Smooth muscle cell (in vitro differentiated cells): Measurements from ENCODE around the gene MAPK10. TPM values are rescaled to one million over a fixed set of nuclear protein-coding genes. Genes with fewer than 3 reads are reported as not detected.
A peak's percentile ranks its signal among the peaks of the same experiment; 100 is the strongest.
"Not testable (repeated sequence)": the region's sequence is repeated elsewhere in the genome, so short reads cannot be mapped to it uniquely, and the experiment has no call there.

Experiments used
- DNase-seq: peaks from one replicate; lab custom pipeline; 2025; ENCODE audit not compliant: unreplicated experiment; lab: John Stamatoyannopoulos, UW
- H2AFZ ChIP-seq: fragments of 200-600 bp; sonication (generic); 2 replicates; pipeline ENCODE4 v1.6.0; 2016; ENCODE audit warnings: antibody characterized with exemption, low read depth, mild to moderate bottlenecking
- H3F3A ChIP-seq: fragments of 200-600 bp; sonication (generic); 2 replicates; pipeline ENCODE4 v1.6.0; 2017; ENCODE audit warnings: antibody characterized with exemption, low read depth
- H3K27ac ChIP-seq: fragments of 200-600 bp; sonication (generic); 2 replicates; pipeline ENCODE4 v1.5.1; 2016; ENCODE audit warnings: low read depth, mild to moderate bottlenecking
- H3K27me3 ChIP-seq: fragments of 200-600 bp; sonication (generic); 2 replicates; pipeline ENCODE4 v1.6.1; 2016; ENCODE audit warnings: low read depth, mild to moderate bottlenecking
- H3K36me3 ChIP-seq: fragments of 200-600 bp; sonication (generic); 2 replicates; pipeline ENCODE4 v1.5.1; 2016; ENCODE audit warnings: low read depth
- H3K4me1 ChIP-seq: fragments of 200-600 bp; sonication (generic); 2 replicates; pipeline ENCODE4 v1.5.1; 2016; ENCODE audit warnings: low read depth
- H3K4me2 ChIP-seq: fragments of 200-600 bp; sonication (generic); 2 replicates; pipeline ENCODE4 v1.6.0; 2016; ENCODE audit warnings: mild to moderate bottlenecking
- H3K4me3 ChIP-seq: fragments of 200-600 bp; sonication (generic); 2 replicates; pipeline ENCODE4 v1.5.1; 2016; ENCODE audit warnings: mild to moderate bottlenecking
- H3K79me2 ChIP-seq: fragments of 200-600 bp; sonication (generic); 2 replicates; pipeline ENCODE4 v1.6.0; 2016; ENCODE audit warnings: low read depth, mild to moderate bottlenecking
- H3K9ac ChIP-seq: fragments of 200-600 bp; sonication (generic); 2 replicates; pipeline ENCODE4 v1.6.0; 2016; ENCODE audit warnings: low read depth
- H3K9me3 ChIP-seq: fragments of 200-600 bp; sonication (generic); replicated peaks from 2 replicates; pipeline ENCODE4 v1.5.1; 2016; ENCODE audit warnings: low read depth
- H4K20me1 ChIP-seq: fragments of 200-600 bp; sonication (generic); 2 replicates; pipeline ENCODE4 v1.6.0; 2016; ENCODE audit warnings: low read depth
- CTCF ChIP-seq: fragments of 200-600 bp; sonication (generic); IDR thresholded peaks from 2 replicates; pipeline ENCODE4 v1.5.1; 2017; ENCODE audit warnings: borderline replicate concordance, mild to moderate bottlenecking, antibody characterized with exemption; ENCODE audit not compliant: insufficient read depth, poor library complexity, severe bottlenecking
- WGBS: methylation state at CpG from one replicate; pipeline ENCODE4 v1.1.7; 2016; ENCODE audit warnings: low lambda C conversion rate; 5-methylcytosine and 5-hydroxymethylcytosine counted together
- polyA plus RNA-seq: library from polyadenylated mRNA; unstranded; fragments of >200 nt; fragmentation: Nextera tagmentation; extraction: Ambion mirVana; gene quantifications from 2 replicates; pipeline ENCODE4 v1.2.1, GENCODE V29; 2016
- total RNA-seq: library from RNA; depleted of rRNA; stranded (reverse); fragments of >200 nt; gene quantifications from 2 replicates; pipeline ENCODE4 v1.2.3, GENCODE V29; 2014

MAPK10 gene
- total and polyA plus RNA-seq, 2 experiments from 2014 or later = 2.4 to 13.3 TPM

- Histone ChIP-seq H3K79me2 (no peaks in the 10 kb centered on the region), H3K27me3 (no peaks in the 10 kb centered on the region), H3K4me1 (no peaks in the 10 kb centered on the region), H3K36me3 (no peaks in the 10 kb centered on the region), H3K4me3 (no peak overlapping the region), H2AFZ (no peak overlapping the region), H3K9me3 (peaks cover 5% of the 10 kb centered on the region), H4K20me1 (no peaks in the 10 kb centered on the region), H3F3A (no peaks in the 10 kb centered on the region), H3K27ac (no peak overlapping the region), H3K4me2 (no peak overlapping the region), H3K9ac (no peak overlapping the region)
- 84% methylated on average over 4 of the region's 4 CpGs for WGBS
- TF ChIP-seq CTCF = no peak
- no peak for DNase-seq
These were observed 175.5 kb downstream of the MAPK10 start for GRCh38 chr4:86184216-86184900.

- Histone ChIP-seq H3K27me3 (no peaks in the 10 kb centered on the region), H4K20me1 (no peaks in the 10 kb centered on the region), H3K4me3 (no peak overlapping the region), H3K9me3 (peaks cover 7% of the 10 kb centered on the region), H3K79me2 (no peaks in the 10 kb centered on the region), H3F3A (no peaks in the 10 kb centered on the region), H2AFZ (no peak overlapping the region), H3K4me1 (no peaks in the 10 kb centered on the region), H3K36me3 (no peaks in the 10 kb centered on the region), H3K27ac (no peak overlapping the region), H3K4me2 (peak overlapping the region; percentile 42), H3K9ac (no peak overlapping the region)
- WGBS = 20% methylated on average over 1 of the region's 1 CpG
- no peak for DNase-seq
- no peak for TF ChIP-seq CTCF
These were observed 178.3 kb downstream of the MAPK10 start for GRCh38 chr4:86181585-86181984.

GRCh38 chr4:86178211-86178610 lies 181.6 kb downstream of the MAPK10 start:
- H4K20me1 ChIP-seq = no peaks in the 10 kb centered on the region
- no peaks in the 10 kb centered on the region for H3K27me3 ChIP-seq
- H3K36me3 ChIP-seq = no peaks in the 10 kb centered on the region
- no peak overlapping the region for H3K4me2 ChIP-seq
- no peak overlapping the region for H3K27ac ChIP-seq
- DNase-seq = no peak
- no peaks in the 10 kb centered on the region for H3K4me1 ChIP-seq
- TF ChIP-seq CTCF = no peak
- H3K9me3 ChIP-seq = peaks cover 7% of the 10 kb centered on the region
- H3K79me2 ChIP-seq = no peaks in the 10 kb centered on the region
- H3K4me3 ChIP-seq = no peak overlapping the region
- H2AFZ ChIP-seq = no peak overlapping the region
- no peaks in the 10 kb centered on the region for H3F3A ChIP-seq
- H3K9ac ChIP-seq = no peak overlapping the region

GRCh38 chr4:86174506-86174905 lies 185.3 kb downstream of the MAPK10 start:
- no peak overlapping the region for H3K4me2 ChIP-seq
- no peaks in the 10 kb centered on the region for H3K36me3 ChIP-seq
- H3F3A ChIP-seq = no peaks in the 10 kb centered on the region
- H3K9ac ChIP-seq = no peak overlapping the region
- H3K4me1 ChIP-seq = no peaks in the 10 kb centered on the region
- H3K9me3 ChIP-seq = peaks cover 3% of the 10 kb centered on the region
- TF ChIP-seq CTCF = no peak
- H3K79me2 ChIP-seq = no peaks in the 10 kb centered on the region
- DNase-seq = no peak
- H3K27me3 ChIP-seq = no peaks in the 10 kb centered on the region
- no peak overlapping the region for H3K4me3 ChIP-seq
- H3K27ac ChIP-seq = no peak overlapping the region
- H2AFZ ChIP-seq = no peak overlapping the region
- no peaks in the 10 kb centered on the region for H4K20me1 ChIP-seq
- WGBS = 71% methylated on average over 1 of the region's 1 CpG

DNA sequence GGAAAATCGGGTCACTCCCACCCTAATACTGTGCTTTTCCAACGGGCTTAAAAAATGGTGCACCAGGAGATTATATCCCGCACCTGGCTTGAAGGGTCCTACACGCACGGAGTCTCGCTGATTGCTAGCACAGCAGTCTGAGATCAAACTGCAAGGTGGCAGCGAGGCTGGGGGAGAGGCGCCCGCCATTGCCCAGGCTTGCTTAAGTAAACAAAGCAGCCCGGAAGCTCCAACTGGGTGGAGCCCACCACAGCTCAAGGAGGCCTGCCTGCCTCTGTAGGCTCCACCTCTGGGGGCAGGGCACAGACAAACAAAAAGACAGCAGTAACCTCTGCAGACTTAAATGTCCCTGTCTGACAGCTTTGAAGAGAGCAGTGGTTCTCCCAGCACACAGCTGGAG lies 191.5 kb downstream of the MAPK10 start:
- not testable (repeated sequence) for H3K4me2 ChIP-seq, H3K4me3 ChIP-seq, H3K27me3 ChIP-seq, H3K9ac ChIP-seq, DNase-seq, H3K36me3 ChIP-seq, H3K9me3 ChIP-seq, H3K4me1 ChIP-seq, H2AFZ ChIP-seq, H3K79me2 ChIP-seq, H3K27ac ChIP-seq, H3F3A ChIP-seq, H4K20me1 ChIP-seq
- WGBS = 98% methylated on average over 10 of the region's 10 CpGs
